Uterus (tissue), 2 donors: Measurements from ENCODE around the gene TDRD1.

ENCODE experiments used
- POLR2A ChIP-seq, 2 donors: fragments of 450-650 bp; IDR thresholded peaks; one replicate each; pipeline ENCODE4 v1.6.1; 2016; ENCODE audit warnings: antibody characterized with exemption in 2 of 2, mild to moderate bottlenecking in 1 of 2, moderate library complexity in 1 of 2
- TF ChIP-seq, protein P1 (sequence below), 4 experiments: fragments of 200-600 bp in 2 of 4; fragments of 450-650 bp in 2 of 4; sonication (generic) in 2 of 4; IDR thresholded peaks; one replicate each; pipeline ENCODE4 v1.5.1; 2016 to 2019; ENCODE audit warnings: antibody characterized with exemption in 4 of 4, mild to moderate bottlenecking in 2 of 4, moderate library complexity in 1 of 4

DNA sequence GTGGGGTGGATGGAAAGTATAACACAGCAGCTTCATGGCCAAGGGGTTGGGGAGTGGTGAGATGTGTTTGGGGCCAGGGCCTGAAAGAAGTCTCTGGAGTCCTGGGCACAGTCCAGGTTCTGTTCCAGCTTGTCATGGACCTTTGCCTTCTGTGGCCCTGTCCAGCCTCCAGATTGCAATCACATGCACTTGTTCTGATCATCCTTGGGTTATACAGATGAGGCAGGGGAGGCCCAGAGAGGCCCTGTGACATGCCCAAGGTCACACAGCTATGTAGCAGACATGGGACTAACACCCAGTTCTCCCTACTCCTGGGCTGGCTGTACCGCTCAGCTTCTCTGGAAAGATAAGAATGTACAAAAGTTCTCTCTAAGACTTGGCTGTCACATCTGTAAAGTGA, 71.6 kb downstream of the TDRD1 start:
- TF ChIP-seq, protein P1, sequence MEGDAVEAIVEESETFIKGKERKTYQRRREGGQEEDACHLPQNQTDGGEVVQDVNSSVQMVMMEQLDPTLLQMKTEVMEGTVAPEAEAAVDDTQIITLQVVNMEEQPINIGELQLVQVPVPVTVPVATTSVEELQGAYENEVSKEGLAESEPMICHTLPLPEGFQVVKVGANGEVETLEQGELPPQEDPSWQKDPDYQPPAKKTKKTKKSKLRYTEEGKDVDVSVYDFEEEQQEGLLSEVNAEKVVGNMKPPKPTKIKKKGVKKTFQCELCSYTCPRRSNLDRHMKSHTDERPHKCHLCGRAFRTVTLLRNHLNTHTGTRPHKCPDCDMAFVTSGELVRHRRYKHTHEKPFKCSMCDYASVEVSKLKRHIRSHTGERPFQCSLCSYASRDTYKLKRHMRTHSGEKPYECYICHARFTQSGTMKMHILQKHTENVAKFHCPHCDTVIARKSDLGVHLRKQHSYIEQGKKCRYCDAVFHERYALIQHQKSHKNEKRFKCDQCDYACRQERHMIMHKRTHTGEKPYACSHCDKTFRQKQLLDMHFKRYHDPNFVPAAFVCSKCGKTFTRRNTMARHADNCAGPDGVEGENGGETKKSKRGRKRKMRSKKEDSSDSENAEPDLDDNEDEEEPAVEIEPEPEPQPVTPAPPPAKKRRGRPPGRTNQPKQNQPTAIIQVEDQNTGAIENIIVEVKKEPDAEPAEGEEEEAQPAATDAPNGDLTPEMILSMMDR (IDR thresholded peaks at IDR 0.05) = no peak
- no peak for TF ChIP-seq POLR2A (IDR thresholded peaks at IDR 0.05)
